Stomach (tissue), 4 donors: Measurements from ENCODE around the gene DENND4C.

Experiments
- CTCF ChIP-seq, 7 experiments: fragments of 450-650 bp in 4 of 7; fragments of 200-600 bp in 3 of 7; sonication (generic) in 3 of 7; IDR thresholded peaks; one replicate each; pipeline ENCODE4 v1.5.1; 2016 to 2019; ENCODE audit warnings: antibody characterized with exemption in 7 of 7, control low read depth in 2 of 7, mild to moderate bottlenecking in 1 of 7
- POLR2A ChIP-seq, 4 donors: fragments of 450-650 bp; IDR thresholded peaks; one replicate each; pipeline ENCODE4 v1.6.1; 2016; ENCODE audit warnings: antibody characterized with exemption in 4 of 4, control low read depth in 2 of 4, mild to moderate bottlenecking in 1 of 4, moderate library complexity in 1 of 4

GRCh38 chr9:19193029-19193324 lies 37.5 kb upstream of the DENND4C start:
- TF ChIP-seq CTCF (IDR thresholded peaks at IDR 0.05) (no peak), POLR2A (IDR thresholded peaks at IDR 0.05) (no peak)
